Heart right ventricle (tissue), 16 donors: ENCODE results near the gene DLAT. TPM values are rescaled to one million over a fixed set of nuclear protein-coding genes. Genes with fewer than 3 reads are reported as not detected.
"Not testable (repeated sequence)": the region's sequence is repeated elsewhere in the genome, so short reads cannot be mapped to it uniquely, and the experiment has no call there.

ENCODE experiments used
- ATAC-seq, 8 donors: fragments of 200-7000 bp; cut with Tn5 transposase; one replicate each; pipeline ENCODE4 v1.9.1; 2020; ENCODE audit warnings: mild to moderate bottlenecking in 8 of 8, moderate library complexity in 8 of 8, moderate number of reproducible peaks in 1 of 8
- DNase-seq, 2 donors: peaks; one replicate each; pipeline ENCODE4 v3.0.0-alpha.2; 2020
- H3K27ac ChIP-seq, 10 donors: fragments of 200-600 bp; sonication (generic) in 2 of 10; one replicate each; pipeline versions ENCODE4 v1.5.0 to v1.8.0; 2020 to 2022; ENCODE audit warnings: mild to moderate bottlenecking in 3 of 10
- H3K27me3 ChIP-seq, 7 donors: fragments of 200-600 bp; one replicate each; pipeline ENCODE4 v1.8.0; 2021 to 2022; ENCODE audit warnings: mild to moderate bottlenecking in 2 of 7
- H3K36me3 ChIP-seq, 9 donors: fragments of 200-600 bp; sonication (generic) in 1 of 9; one replicate each; pipeline versions ENCODE4 v1.5.0 to v1.8.0; 2020 to 2022; ENCODE audit warnings: mild to moderate bottlenecking in 2 of 9
- H3K4me1 ChIP-seq, 9 donors: fragments of 200-600 bp; sonication (generic) in 1 of 9; one replicate each; pipeline versions ENCODE4 v1.5.0 to v1.8.0; 2020 to 2022; ENCODE audit warnings: mild to moderate bottlenecking in 4 of 9
- H3K4me3 ChIP-seq, 10 donors: fragments of 200-600 bp; sonication (generic) in 2 of 10; one replicate each; pipeline versions ENCODE4 v1.5.0 to v1.8.0; 2020 to 2022; ENCODE audit warnings: mild to moderate bottlenecking in 7 of 10, moderate library complexity in 2 of 10
- H3K9me3 ChIP-seq, 11 donors: fragments of 200-600 bp in 10 of 11; sonication (generic) in 2 of 11; one replicate each; pipeline versions ENCODE4 v1.5.0 to v1.8.0; 2013 to 2022; ENCODE audit warnings: mild to moderate bottlenecking in 2 of 11, control low read depth in 1 of 11, moderate library complexity in 1 of 11
- CTCF ChIP-seq, 9 donors: fragments of 200-600 bp; sonication (generic) in 2 of 9; IDR thresholded peaks; one replicate each; pipeline versions ENCODE4 v1.5.0 to v1.8.0; 2021 to 2022; ENCODE audit warnings: antibody characterized with exemption in 9 of 9, mild to moderate bottlenecking in 5 of 9, moderate library complexity in 1 of 9
- WGBS, 2 donors: extraction: QIAGEN DNeasy Blood & Tissue Kit; methylation state at CpG; one replicate each; pipeline ENCODE4 v1.1.7; 2013; ENCODE audit warnings: inconsistent platforms in 1 of 2; 5-methylcytosine and 5-hydroxymethylcytosine counted together
- intact Hi-C, 10 donors: fragments of 100-400 bp; cut with DNase I; formaldehyde crosslinking; loops; one replicate each; pipeline versions ENCODE4 v1.11.1 to v1.14.2; 2022
- polyA plus RNA-seq, 2 donors: library from polyadenylated mRNA; stranded (reverse); fragments of 200-250 nt; gene quantifications; one replicate each; pipeline ENCODE4 v1.2.3, GENCODE V29; 2013
- total RNA-seq, 10 donors: library from RNA; stranded (reverse); fragmentation: NEBNext Ultra II Directional in 3 of 10; extraction: Animal tissue kit (Norgen Biotek cat#: 25700) in 3 of 10; gene quantifications; one replicate each; pipeline versions ENCODE4 v1.2.1 to v1.2.4, GENCODE V29; 2021 to 2023
- donor health status: Arrhythmogenic right ventricular cardiomyopathy.
- donor health status: ischemic (EF 13 %, LVEDD 7.1; RV severe dilation, severe dysfunction).
- donor health status: healthy with polysubstance abuse.
- donor health status: DM: no; HTN: yes; CAD: no.
- donor health status: DM: no; HTN: no; CAD: no.
- donor health status: ischemic (EF 25% LVEDD 6.9; RV normal size, moderate dysfunction).
- donor health status: ischemic (EF 25% LVEDD 5.7; RV mildly dilated, moderate dysfunction).
- donor health status: healthy.
- donor health status: DM: yes; HTN: yes; CAD: no.
- donor health status: Ischemic cardiomyopathy.
- donor health status: ischemic (EF 35%, LVEDD 5.7; RV mildly dilated, moderate dysfunction).
- donor health status: nonischemic (EF 11% LVEDD 7.7; RV severe dilation, severe dysfunction).
- donor health status: DM: yes; HTN: yes; CAD: no.
- donor health status: PGD.
- donor health status: ischemic (EF 29% LVEDD 5.4; RV normal size, mild dysfunction).
- donor health status: nonischemic (EF 23%, LVEDD 6.1; RV moderate dilation, normal function).

DLAT gene
- total and polyA plus RNA-seq, 12 donors = 27.4 to 191 (median 170) TPM

GRCh38 chr11:112042961-112043304 is 17.7 kb downstream of the DLAT start:
- intact Hi-C loops = no loop called here
- Histone ChIP-seq H3K9me3 (peaks cover 0 to 9% (median 0%) of the 10 kb centered on the region in 11 donors), H3K4me1 (peaks cover 0 to 14% (median 3%) of the 10 kb centered on the region in 9 donors), H3K4me3 (no peak overlapping the region), H3K27ac (no peak overlapping the region), H3K36me3 (peaks cover 0 to 100% (median 55%) of the 10 kb centered on the region in 9 donors), H3K27me3 (no peaks in the 10 kb centered on the region)
- WGBS, 2 donors = 89 to 91% methylated on average over 2 of the region's 2 CpGs
- no peak for TF ChIP-seq CTCF (IDR thresholded peaks at IDR 0.05)
- ATAC-seq (no peak), DNase-seq (no peak)

- Histone ChIP-seq H3K4me1 (peaks cover 0 to 17% (median 7%) of the 10 kb centered on the region in 9 donors), H3K4me3 (no peak overlapping the region), H3K27me3 (no peaks in the 10 kb centered on the region), H3K27ac (no peak overlapping the region), H3K9me3 (peaks cover 0 to 9% (median 0%) of the 10 kb centered on the region in 11 donors), H3K36me3 (peaks cover 0 to 100% (median 50%) of the 10 kb centered on the region in 9 donors)
- DNase-seq (no peak), ATAC-seq (no peak)
- 94 to 95% methylated on average over 4 of the region's 4 CpGs for WGBS, 2 donors
- no peak for TF ChIP-seq CTCF (IDR thresholded peaks at IDR 0.05)
- intact Hi-C loops = no loop called here
Observed at GRCh38 chr11:112044961-112045360, 19.8 kb downstream of the DLAT start.

GRCh38 chr11:112046647-112047046 is 21.4 kb downstream of the DLAT start:
- H3K27me3 ChIP-seq, H3K27ac ChIP-seq, intact Hi-C loops, H3K4me3 ChIP-seq, DNase-seq, ATAC-seq, H3K9me3 ChIP-seq: not testable (repeated sequence)
- Histone ChIP-seq H3K4me1 (peaks cover 0 to 17% (median 4%) of the 10 kb centered on the region in 9 donors), H3K36me3 (peaks cover 0 to 100% (median 61%) of the 10 kb centered on the region in 9 donors)
- WGBS, 2 donors = 96 to 100% methylated on average over 2 of the region's 2 CpGs

GRCh38 chr11:112048256-112048655 is 23.0 kb downstream of the DLAT start:
- ATAC-seq, H3K27ac ChIP-seq, H3K27me3 ChIP-seq, H3K9me3 ChIP-seq, intact Hi-C loops, DNase-seq, H3K4me3 ChIP-seq: not testable (repeated sequence)
- H3K36me3 ChIP-seq = peaks cover 0 to 100% (median 72%) of the 10 kb centered on the region in 9 donors
- 93 to 96% methylated on average over 3 of the region's 3 CpGs for WGBS, 2 donors
- peaks cover 0 to 12% (median 0%) of the 10 kb centered on the region in 9 donors for H3K4me1 ChIP-seq

GRCh38 chr11:112049777-112050176 is 24.6 kb downstream of the DLAT start:
- H3K27ac ChIP-seq = no peak overlapping the region
- H3K27me3 ChIP-seq = no peaks in the 10 kb centered on the region
- ATAC-seq = no peak
- H3K4me1 ChIP-seq = peaks cover 0 to 12% (median 0%) of the 10 kb centered on the region in 9 donors
- 47 to 49% methylated on average over 2 of the region's 2 CpGs for WGBS, 2 donors
- no peak overlapping the region for H3K4me3 ChIP-seq
- DNase-seq = no peak
- H3K36me3 ChIP-seq = peaks cover 0 to 100% (median 73%) of the 10 kb centered on the region in 9 donors
- no peak for TF ChIP-seq CTCF (IDR thresholded peaks at IDR 0.05)
- intact Hi-C loops = no loop called here
- peaks cover 0 to 9% (median 0%) of the 10 kb centered on the region in 11 donors for H3K9me3 ChIP-seq
